Trophoblast cell (in vitro differentiated cells and primary cell): ENCODE data around the gene NUDT3.

Experiments
- DNase-seq, 2 donors: peaks; one replicate each; pipeline ENCODE4 v3.0.0-alpha.2; 2016
- H2AFZ ChIP-seq: 2 replicates; pipeline ENCODE4 v1.6.1; 2013; ENCODE audit warnings: low read length, moderate library complexity, mild to moderate bottlenecking; ENCODE audit not compliant: insufficient read depth, poor library complexity
- H2AK5ac ChIP-seq: 2 replicates; pipeline ENCODE4 v1.6.1; 2013; ENCODE audit warnings: mild to moderate bottlenecking, low read length
- H2BK120ac ChIP-seq: 2 replicates; pipeline ENCODE4 v1.6.1; 2013; ENCODE audit warnings: low read length, mild to moderate bottlenecking, moderate library complexity; ENCODE audit not compliant: insufficient read depth, poor library complexity
- H2BK12ac ChIP-seq: 2 replicates; pipeline ENCODE4 v1.6.1; 2013; ENCODE audit warnings: mild to moderate bottlenecking, low read length, moderate library complexity
- H2BK5ac ChIP-seq: 2 replicates; pipeline ENCODE4 v1.6.1; 2013; ENCODE audit warnings: low read length, low read depth, moderate library complexity, mild to moderate bottlenecking; ENCODE audit not compliant: poor library complexity
- H3K14ac ChIP-seq: 2 replicates; pipeline ENCODE4 v1.6.1; 2013; ENCODE audit warnings: mild to moderate bottlenecking, low read length
- H3K18ac ChIP-seq: 2 replicates; pipeline ENCODE4 v1.6.1; 2013; ENCODE audit warnings: mild to moderate bottlenecking, low read length
- H3K23ac ChIP-seq: 2 replicates; pipeline ENCODE4 v1.6.1; 2013; ENCODE audit warnings: low read length
- H3K27ac ChIP-seq: 2 replicates; pipeline ENCODE4 v1.5.1; 2013; ENCODE audit warnings: low read depth, mild to moderate bottlenecking, inconsistent platforms, low read length, moderate library complexity
- H3K27me3 ChIP-seq: 2 replicates; pipeline ENCODE4 v1.6.1; 2013; ENCODE audit warnings: inconsistent platforms, mild to moderate bottlenecking, low read length, moderate library complexity; ENCODE audit not compliant: insufficient read depth
- H3K36me3 ChIP-seq, 2 experiments: 1 replicate in 1 of 2; 2 replicates in 1 of 2; pipeline ENCODE4 v1.6.1; 2013; ENCODE audit warnings: low read length in 2 of 2, mild to moderate bottlenecking in 2 of 2, moderate library complexity in 1 of 2; ENCODE audit not compliant: insufficient read depth in 2 of 2, control insufficient read depth in 1 of 2
- H3K4ac ChIP-seq: 2 replicates; pipeline ENCODE4 v1.6.1; 2013; ENCODE audit warnings: low read depth, mild to moderate bottlenecking, low read length, moderate library complexity
- H3K4me1 ChIP-seq, 2 experiments: 1 replicate in 1 of 2; 2 replicates in 1 of 2; pipeline ENCODE4 v1.6.1; 2013; ENCODE audit warnings: low read length in 2 of 2, mild to moderate bottlenecking in 2 of 2, moderate library complexity in 1 of 2; ENCODE audit not compliant: insufficient read depth in 2 of 2, control insufficient read depth in 1 of 2
- H3K4me2 ChIP-seq: 2 replicates; pipeline ENCODE4 v1.6.1; 2013; ENCODE audit warnings: inconsistent platforms, mild to moderate bottlenecking, low read length, moderate library complexity
- H3K4me3 ChIP-seq: 2 replicates; pipeline ENCODE4 v1.5.1; 2013; ENCODE audit warnings: mild to moderate bottlenecking, low read depth, low read length, inconsistent platforms
- H3K79me1 ChIP-seq: one replicate; pipeline ENCODE4 v1.6.1; 2013; ENCODE audit warnings: low read length
- H3K79me2 ChIP-seq: 2 replicates; pipeline ENCODE4 v1.6.1; 2013; ENCODE audit warnings: low read length, mild to moderate bottlenecking; ENCODE audit not compliant: control insufficient read depth, insufficient read depth, poor library complexity
- H3K9ac ChIP-seq: 2 replicates; pipeline ENCODE4 v1.6.1; 2013; ENCODE audit warnings: mild to moderate bottlenecking, low read length
- H3K9me3 ChIP-seq: 2 replicates; pipeline ENCODE4 v1.6.1; 2013; ENCODE audit warnings: low read depth, mild to moderate bottlenecking, control low read depth, inconsistent platforms, low read length; ENCODE audit not compliant: insufficient read depth
- H4K12ac ChIP-seq: 2 replicates; pipeline ENCODE4 v1.6.1; 2013; ENCODE audit warnings: low read depth, mild to moderate bottlenecking, low read length, moderate library complexity
- H4K8ac ChIP-seq: 2 replicates; pipeline ENCODE4 v1.6.1; 2013; ENCODE audit warnings: low read depth, mild to moderate bottlenecking, low read length, moderate library complexity
- H4K91ac ChIP-seq: one replicate; pipeline ENCODE4 v1.6.1; 2013; ENCODE audit warnings: low read depth, mild to moderate bottlenecking, low read length, moderate library complexity
- WGBS: extraction: QIAGEN DNeasy Blood & Tissue Kit; methylation state at CpG from one replicate; pipeline ENCODE4 v1.1.7; 2013; ENCODE audit warnings: missing lambda C conversion rate; ENCODE audit not compliant: insufficient read length, insufficient coverage; ENCODE audit errors: extremely low coverage; 5-methylcytosine and 5-hydroxymethylcytosine counted together

Gene NUDT3

DNA sequence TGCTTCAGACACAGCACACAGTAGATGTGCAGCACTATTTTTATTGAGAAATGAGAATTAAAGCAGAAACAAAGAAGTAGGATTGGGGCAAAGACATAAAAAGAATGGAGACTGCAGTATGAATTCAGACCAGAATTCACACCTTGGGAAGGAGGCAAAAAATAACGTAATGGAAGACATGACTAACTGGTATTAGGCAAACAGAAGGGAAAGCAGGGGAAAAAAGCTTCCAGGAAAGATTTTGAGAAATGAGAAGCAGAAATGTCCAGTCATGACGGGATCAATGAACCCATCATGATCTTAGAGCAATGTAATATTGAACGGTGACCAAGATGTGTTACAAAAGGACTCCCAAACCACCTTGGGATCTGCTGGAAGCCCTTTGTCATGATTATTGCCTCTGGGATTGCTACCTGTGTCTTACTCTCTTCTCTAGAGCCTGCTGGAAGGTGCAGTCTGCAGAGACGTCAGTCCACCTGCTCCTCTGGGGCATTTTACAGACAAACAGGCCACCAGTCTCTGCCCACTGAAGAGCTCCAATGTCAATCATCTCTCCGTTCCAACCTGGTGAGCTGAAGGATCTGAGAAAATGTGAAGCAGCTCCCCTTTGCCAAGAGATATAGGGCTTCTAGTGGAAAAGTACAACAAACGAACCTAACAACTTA is 8.7 kb downstream of the NUDT3 start:
- Histone ChIP-seq H3K27me3 (no peaks in the 10 kb centered on the region), H2AFZ (no peak overlapping the region), H3K23ac (no peak overlapping the region), H3K9ac (no peak overlapping the region), H3K18ac (no peak overlapping the region), H4K12ac (no peak overlapping the region), H2BK5ac (no peak overlapping the region), H3K14ac (no peak overlapping the region), H2BK120ac (no peak overlapping the region), H3K4ac (no peak overlapping the region), H4K91ac (no peak overlapping the region), H2BK12ac (no peak overlapping the region), H2AK5ac (no peak overlapping the region), H3K79me2 (no peaks in the 10 kb centered on the region), H3K27ac (no peak overlapping the region), H3K9me3 (no peaks in the 10 kb centered on the region), H4K8ac (no peak overlapping the region), H3K4me2 (no peak overlapping the region), H3K79me1 (no peaks in the 10 kb centered on the region), H3K4me1 (no peaks in the 10 kb centered on the region), H3K36me3 (peaks cover 0 to 3% of the 10 kb centered on the region in 2 experiments), H3K4me3 (no peak overlapping the region)
- WGBS: no CpG with 5 or more reads among the region's 6 CpGs
- DNase-seq: peak in 1 of 2 donors; percentile 11

DNA sequence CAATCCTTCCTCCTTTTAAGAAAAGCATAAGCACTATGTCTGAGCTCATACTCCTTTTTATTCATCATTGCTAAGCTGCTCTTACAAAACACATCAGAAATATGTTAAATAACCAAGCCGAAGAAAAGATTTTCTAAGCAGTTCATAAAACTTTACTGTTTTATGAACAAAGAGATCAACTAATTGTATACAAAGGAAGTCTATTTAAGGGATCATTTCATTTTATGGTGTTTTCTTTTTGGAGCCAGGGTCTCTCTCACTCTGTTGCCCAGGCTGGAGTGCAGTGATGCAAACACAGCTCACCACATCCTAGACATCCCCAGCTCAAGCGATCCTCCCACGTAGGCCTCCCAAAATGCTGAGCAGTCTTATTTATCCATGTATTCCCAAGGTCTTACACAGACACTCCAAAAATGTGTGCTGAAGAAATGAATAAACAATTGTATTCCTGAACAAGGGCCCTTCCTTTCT is 9.3 kb downstream of the NUDT3 start:
- Histone ChIP-seq H3K27ac (no peak overlapping the region), H4K91ac (no peak overlapping the region), H3K27me3 (no peaks in the 10 kb centered on the region), H3K9ac (no peak overlapping the region), H2AK5ac (no peak overlapping the region), H3K36me3 (peaks cover 0 to 3% of the 10 kb centered on the region in 2 experiments), H2BK5ac (no peak overlapping the region), H3K4me3 (no peak overlapping the region), H3K9me3 (no peaks in the 10 kb centered on the region), H3K79me2 (no peaks in the 10 kb centered on the region), H4K12ac (no peak overlapping the region), H3K18ac (no peak overlapping the region), H4K8ac (no peak overlapping the region), H3K79me1 (no peaks in the 10 kb centered on the region), H2BK12ac (no peak overlapping the region), H3K4me2 (no peak overlapping the region), H3K4me1 (no peaks in the 10 kb centered on the region), H2AFZ (no peak overlapping the region), H3K14ac (no peak overlapping the region), H3K23ac (no peak overlapping the region), H3K4ac (no peak overlapping the region), H2BK120ac (no peak overlapping the region)
- no peak for DNase-seq
- WGBS: no CpG with 5 or more reads among the region's 3 CpGs

DNA sequence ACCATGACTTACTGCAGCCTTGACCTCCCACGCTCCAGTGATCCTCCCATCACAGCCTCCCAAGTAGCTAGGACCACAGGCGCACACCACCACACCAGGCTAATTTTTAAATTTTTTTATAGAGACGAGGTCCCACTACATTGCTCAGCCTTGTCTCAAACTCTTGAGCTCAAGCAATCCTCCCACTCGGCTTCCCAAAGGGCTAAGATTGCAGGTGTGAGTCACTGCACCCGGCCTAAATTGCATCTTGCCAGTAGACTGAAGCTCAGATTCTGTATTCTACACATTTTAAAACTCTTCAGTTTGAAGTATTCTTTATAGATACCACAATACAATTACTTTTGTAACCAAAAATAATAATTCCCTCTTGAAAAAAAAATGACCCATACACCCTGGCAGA is 11.4 kb downstream of the NUDT3 start:
- H3K79me2 ChIP-seq: no peaks in the 10 kb centered on the region
- no peak overlapping the region for H2AFZ ChIP-seq
- H3K4me3 ChIP-seq: no peak overlapping the region
- no peak overlapping the region for H3K18ac ChIP-seq
- no peak overlapping the region for H3K4ac ChIP-seq
- H3K23ac ChIP-seq: no peak overlapping the region
- no peak overlapping the region for H2BK12ac ChIP-seq
- H4K91ac ChIP-seq: no peak overlapping the region
- H2BK120ac ChIP-seq: no peak overlapping the region
- H3K27ac ChIP-seq: no peak overlapping the region
- no peak overlapping the region for H3K4me2 ChIP-seq
- no peaks in the 10 kb centered on the region for H3K4me1 ChIP-seq
- H3K36me3 ChIP-seq: peaks cover 0 to 3% of the 10 kb centered on the region in 2 experiments
- H3K9me3 ChIP-seq: no peaks in the 10 kb centered on the region
- H3K9ac ChIP-seq: no peak overlapping the region
- H2BK5ac ChIP-seq: no peak overlapping the region
- no peak overlapping the region for H4K12ac ChIP-seq
- H3K14ac ChIP-seq: no peak overlapping the region
- H3K27me3 ChIP-seq: no peaks in the 10 kb centered on the region
- H2AK5ac ChIP-seq: no peak overlapping the region
- no peaks in the 10 kb centered on the region for H3K79me1 ChIP-seq
- no peak overlapping the region for H4K8ac ChIP-seq
- no CpG with 5 or more reads among the region's 5 CpGs for WGBS
- no peak for DNase-seq

DNA sequence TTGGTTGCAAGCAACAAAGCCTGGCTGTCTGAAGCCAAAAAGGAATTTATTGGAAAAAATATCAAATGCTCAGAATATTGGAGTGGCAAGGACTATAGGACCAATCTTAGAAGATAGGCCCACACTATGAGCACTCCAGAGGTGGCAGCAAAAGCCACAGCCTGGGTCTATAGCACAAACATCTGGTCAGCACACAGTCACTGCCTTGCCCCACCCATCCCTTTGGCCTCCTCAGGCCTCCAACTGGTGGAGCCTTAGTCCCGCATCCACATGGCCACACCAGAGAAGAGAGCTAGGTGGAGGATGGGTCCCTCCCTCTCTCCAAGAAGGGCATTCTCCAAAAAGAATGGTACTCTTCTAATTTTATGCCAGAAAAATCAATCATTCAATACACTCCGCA is 14.0 kb downstream of the NUDT3 start:
- H2AFZ ChIP-seq: no peak overlapping the region
- DNase-seq: no peak
- H3K4me3 ChIP-seq: no peak overlapping the region
- WGBS: no CpG with 5 or more reads among the region's 2 CpGs
- no peak overlapping the region for H2BK5ac ChIP-seq
- no peaks in the 10 kb centered on the region for H3K79me2 ChIP-seq
- H3K9me3 ChIP-seq: no peaks in the 10 kb centered on the region
- no peak overlapping the region for H3K14ac ChIP-seq
- no peaks in the 10 kb centered on the region for H3K79me1 ChIP-seq
- H3K27ac ChIP-seq: no peak overlapping the region
- no peak overlapping the region for H3K23ac ChIP-seq
- no peak overlapping the region for H2BK12ac ChIP-seq
- H3K4ac ChIP-seq: no peak overlapping the region
- no peak overlapping the region for H4K12ac ChIP-seq
- H3K36me3 ChIP-seq: peaks cover 0 to 3% of the 10 kb centered on the region in 2 experiments
- H2AK5ac ChIP-seq: no peak overlapping the region
- no peaks in the 10 kb centered on the region for H3K4me1 ChIP-seq
- H3K9ac ChIP-seq: no peak overlapping the region
- no peak overlapping the region for H2BK120ac ChIP-seq
- no peak overlapping the region for H4K91ac ChIP-seq
- H4K8ac ChIP-seq: no peak overlapping the region
- H3K27me3 ChIP-seq: no peaks in the 10 kb centered on the region
- H3K4me2 ChIP-seq: no peak overlapping the region
- no peak overlapping the region for H3K18ac ChIP-seq
